Lung microvascular endothelial cell (primary cell): ENCODE data around the gene FXN. TPM values are rescaled to one million over a fixed set of nuclear protein-coding genes. Genes with fewer than 3 reads are reported as not detected.
"Not testable (repeated sequence)": the region's sequence is repeated elsewhere in the genome, so short reads cannot be mapped to it uniquely, and the experiment has no call there.

Experiments used
- DNase-seq, 2 donors: peaks; one replicate each; pipeline versions ENCODE4 v3.0.0 to v3.0.0-alpha.2; 2010; ENCODE audit warnings: low read depth in 2 of 2
- total RNA-seq: library from RNA; depleted of rRNA; stranded (reverse); fragments of >200 nt; gene quantifications from 2 replicates; pipeline ENCODE4 v1.2.1, GENCODE V29; 2014

The FXN gene
- total RNA-seq, 1 donor from 2014 or later = 1.2 TPM

DNA sequence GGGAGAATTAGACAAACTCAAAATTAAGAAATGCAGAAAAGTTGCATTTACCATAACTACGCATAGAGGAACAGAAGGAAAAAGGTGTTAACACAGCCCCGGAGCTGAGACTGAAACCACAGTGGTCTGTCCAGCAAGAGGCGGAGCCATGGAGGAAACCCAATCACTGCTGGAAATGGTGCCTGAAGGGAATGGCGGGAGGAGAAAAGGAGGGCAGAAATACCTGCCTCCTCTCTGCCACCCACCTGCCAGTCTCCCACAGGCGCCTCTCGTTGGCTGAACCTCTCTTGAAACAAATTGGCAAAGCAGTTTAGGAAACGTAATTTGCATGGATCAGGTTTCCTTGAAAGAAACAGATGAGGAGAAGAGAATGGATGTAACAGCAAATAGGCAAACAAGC, 11.9 kb upstream of the FXN start:
- no peak for DNase-seq

- peak; percentile 62 to 67 for DNase-seq
These were observed 8.0 kb upstream of the FXN start for GRCh38 chr9:69027355-69028097.

GRCh38 chr9:69028754-69029153, 6.8 kb upstream of the FXN start:
- DNase-seq = no peak

GRCh38 chr9:69029535-69029934, 6.0 kb upstream of the FXN start:
- DNase-seq = no peak

GRCh38 chr9:69030851-69031645, 4.5 kb upstream of the FXN start:
- peak; percentile 14 to 75 for DNase-seq

GRCh38 chr9:69034071-69034470, 1.5 kb upstream of the FXN start:
- DNase-seq = no peak

- peak in 1 of 2 donors; percentile 27 for DNase-seq
These were observed 757 bp downstream of the FXN start for GRCh38 chr9:69036309-69036708.

GRCh38 chr9:69036799-69037198, 1.2 kb downstream of the FXN start:
- DNase-seq = no peak

DNA sequence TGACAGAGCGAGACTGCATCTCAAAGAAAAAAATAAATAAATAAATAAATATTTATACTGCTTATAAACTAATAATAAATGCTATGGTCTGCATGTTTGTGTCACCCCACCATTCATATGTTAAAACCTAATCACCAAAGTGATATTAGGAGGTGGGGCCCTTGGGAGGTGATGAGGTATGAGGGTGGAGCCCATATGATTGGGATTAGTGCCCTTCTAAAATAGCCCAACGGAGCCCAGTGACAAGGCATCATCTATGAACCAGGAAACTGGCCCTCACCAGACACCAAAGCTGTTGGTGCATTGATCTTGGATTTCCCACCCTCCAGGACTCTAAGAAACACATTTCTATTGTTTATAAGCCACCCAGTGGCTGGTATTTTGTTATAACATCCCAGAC, 5.1 kb downstream of the FXN start:
- no peak for DNase-seq

DNA sequence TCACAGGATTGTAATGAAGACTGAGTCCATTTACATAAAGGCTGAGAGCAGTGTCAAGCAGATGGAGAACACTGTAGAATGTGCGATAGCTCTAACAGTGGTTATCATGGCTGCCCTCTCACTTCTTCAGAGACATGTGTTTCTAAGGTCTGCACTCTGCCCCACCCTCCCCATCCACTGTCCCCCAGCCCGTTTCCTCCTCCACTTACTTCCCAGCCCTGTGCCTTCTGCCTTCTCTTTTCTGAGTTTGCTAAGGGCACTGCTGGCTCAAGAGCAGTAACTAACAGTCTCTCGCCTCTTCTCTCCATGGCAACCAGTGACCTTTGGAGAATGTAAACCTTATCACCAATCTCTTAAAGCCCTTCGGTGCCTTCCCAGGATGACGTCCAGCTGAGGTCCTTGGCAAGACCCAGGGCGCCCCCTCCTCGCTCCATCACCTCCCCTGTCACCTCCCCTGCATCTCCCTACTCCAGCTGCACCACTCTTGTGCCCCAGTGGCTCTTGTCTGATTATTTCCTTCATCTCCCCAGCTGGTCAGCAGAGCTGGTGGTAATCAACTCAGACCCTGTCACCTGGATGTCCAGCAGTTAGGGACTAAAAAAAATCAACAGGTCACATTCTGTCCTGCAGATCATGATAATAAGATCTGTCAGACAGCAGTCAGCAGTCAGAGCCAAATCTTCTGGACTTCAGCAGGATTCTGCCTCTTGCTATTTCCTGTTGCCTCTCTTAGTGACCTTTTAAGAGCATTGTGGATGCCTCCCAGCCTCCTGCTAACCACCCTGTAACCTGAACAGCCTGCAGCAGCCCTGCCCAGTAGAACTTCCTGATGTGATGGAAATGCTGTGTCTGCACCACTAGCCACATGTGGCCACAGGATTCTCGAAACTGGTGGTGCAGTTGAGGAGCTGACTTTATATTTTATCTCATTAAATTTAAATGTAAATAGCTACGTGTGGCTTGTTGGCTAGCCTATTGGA, 9.0 kb downstream of the FXN start:
- DNase-seq = peak; percentile 47 to 58

DNA sequence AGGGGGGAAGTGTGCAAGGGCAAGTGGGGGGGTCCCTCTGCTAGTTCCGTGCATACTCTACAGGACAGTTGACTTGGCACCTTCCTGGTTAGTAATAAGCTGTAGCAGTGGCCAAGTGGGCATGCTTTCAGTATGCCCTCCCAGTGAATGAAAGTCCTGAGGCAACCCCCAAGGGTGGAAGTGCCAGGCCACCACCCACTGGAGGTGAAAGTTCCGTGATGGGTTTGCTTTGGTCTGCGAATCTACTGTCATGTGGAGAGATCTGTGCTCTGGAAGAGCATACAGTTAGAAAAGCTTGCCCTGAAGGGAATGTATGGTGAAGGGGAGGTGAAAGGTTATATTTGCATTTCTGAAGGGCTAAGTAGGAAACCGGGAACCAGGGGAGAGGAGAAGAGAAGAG, 10.3 kb downstream of the FXN start:
- no peak for DNase-seq

- no peak for DNase-seq
These were observed 11.2 kb downstream of the FXN start for GRCh38 chr9:69046723-69047122.

- no peak for DNase-seq
These were observed 11.8 kb downstream of the FXN start for GRCh38 chr9:69047371-69047770.

DNA sequence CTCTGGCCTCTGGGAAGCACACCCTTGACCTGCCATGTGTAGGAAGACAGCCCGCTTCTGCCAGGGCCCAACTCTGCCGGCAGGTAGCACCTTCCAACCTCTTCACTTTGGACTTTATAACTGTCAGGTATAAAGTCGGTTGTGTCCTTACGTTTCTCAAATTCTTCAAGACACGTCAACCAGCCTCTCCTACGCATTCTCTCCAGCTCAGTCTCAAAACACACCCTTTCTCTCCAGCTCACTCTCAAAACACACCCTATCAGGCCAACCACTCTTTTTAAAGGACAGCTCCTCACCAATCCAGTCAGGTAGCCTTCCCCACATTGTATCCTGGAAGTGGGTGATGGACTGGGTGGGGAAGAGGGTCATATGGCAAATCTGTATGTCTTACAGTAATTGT, 13.5 kb downstream of the FXN start:
- no peak for DNase-seq

DNA sequence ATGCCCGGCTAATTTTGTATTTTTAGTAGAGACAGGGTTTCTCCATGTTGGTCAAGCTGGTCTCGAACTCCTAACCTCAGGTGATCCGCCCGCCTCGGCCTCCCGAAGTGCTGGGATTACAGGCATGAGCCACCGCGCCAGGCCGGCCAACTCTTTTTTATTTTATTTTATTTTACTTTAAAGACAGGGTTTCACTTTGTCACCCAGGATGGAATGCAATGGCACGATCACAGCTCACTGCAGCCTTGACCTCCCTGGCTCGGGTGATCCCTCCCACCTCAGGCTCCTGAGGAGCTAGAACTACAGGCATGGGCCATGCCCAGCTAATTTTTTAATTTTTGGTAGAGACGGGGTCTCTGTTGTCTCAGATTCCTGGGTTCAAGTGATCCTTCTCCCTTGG, 15.4 kb downstream of the FXN start:
- not testable (repeated sequence) for DNase-seq

DNA sequence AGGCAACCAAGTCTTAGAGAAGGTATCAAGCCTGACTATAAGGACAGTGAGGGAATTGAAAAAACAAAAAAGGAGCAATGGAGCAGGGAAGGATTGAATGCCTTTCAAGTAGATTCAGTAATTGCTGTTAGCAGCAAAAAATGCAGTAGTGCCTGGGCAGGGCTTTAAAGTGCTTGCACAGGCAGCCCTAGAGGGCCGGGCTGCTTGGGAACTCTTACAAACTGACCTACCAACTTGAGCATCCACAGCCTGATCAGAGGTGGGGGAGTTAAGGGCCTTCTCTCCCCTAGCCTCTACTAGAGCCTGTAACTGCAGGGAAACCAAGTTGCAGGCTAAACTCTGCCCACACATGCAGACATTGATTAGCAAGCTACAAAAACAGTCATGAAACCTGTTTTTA, 19.4 kb downstream of the FXN start:
- no peak for DNase-seq

DNA sequence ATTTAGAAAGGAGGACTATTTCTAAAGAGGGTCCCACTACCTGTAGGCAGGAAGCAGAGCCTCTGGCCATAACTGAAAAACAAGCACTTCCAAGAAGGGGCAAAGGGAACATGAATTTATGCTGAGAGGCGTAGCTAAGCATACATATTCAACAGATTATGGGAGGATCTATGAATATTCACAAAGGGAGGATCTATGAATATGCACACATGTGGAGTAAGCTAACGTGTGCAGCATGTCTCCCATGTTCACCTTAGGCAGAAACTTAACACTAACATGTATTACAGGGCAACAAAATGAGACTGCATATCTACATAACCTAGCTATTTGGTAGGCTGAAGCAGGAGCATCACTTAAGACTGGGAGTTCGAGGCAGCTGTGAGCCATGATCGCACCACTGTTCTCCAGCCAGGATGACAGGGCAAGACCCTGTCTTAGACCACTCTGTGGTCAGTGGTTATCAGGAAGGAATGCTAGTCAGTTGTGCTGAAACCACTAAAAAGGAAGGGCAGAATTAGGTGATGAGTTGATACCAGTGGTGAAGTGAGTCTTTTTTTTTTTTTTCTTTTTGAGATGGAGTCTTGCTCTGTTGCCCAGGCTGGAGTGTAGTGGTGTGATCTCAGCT, 20.8 kb downstream of the FXN start:
- DNase-seq = no peak

- no peak for DNase-seq
These were observed 22.5 kb downstream of the FXN start for GRCh38 chr9:69058101-69058500.

GRCh38 chr9:69060766-69061165, 25.2 kb downstream of the FXN start:
- DNase-seq = no peak

DNA sequence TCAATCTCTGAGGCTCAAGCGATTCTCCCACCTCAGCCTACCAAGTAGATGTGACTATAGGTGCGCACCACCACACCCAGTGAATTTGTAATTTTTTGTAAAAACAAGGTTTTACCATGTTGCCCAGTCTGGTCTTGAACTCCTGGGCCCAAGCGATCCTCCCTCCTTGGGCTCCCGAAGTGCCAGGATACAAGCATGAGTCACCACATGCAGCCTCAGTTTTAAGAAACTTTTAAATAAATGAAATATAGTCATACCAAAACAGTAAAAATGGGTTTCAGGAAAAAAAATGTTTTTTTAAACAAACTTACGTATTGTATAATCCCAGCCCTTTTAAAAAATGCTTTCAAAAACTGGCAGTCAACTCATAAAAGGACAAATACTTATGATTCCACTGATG, 26.6 kb downstream of the FXN start:
- DNase-seq = no peak

DNA sequence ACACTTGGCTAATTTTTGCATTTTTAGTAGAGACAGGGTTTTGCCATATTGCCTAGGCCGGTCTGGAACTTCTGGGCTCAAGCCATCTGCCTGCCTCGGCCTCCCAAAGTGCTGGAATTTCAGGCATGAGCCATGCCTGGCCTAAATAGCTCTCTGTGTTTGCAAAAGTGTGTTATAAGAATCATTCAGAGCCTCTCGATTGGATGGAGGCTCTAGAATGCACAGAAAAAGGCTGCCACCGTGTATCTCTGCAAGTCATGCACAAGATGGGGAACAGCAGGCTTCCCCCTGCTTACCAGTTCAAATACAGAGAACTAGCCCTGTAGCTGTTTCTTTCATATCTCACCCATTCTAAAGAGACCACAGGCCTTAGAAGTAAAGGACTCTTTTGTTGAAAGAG, 28.3 kb downstream of the FXN start:
- DNase-seq = no peak
